Ovary (tissue), 10 donors: ENCODE data around the gene SRL. TPM values are rescaled to one million over a fixed set of nuclear protein-coding genes. Genes with fewer than 3 reads are reported as not detected.

ENCODE experiments used
- DNase-seq, 5 donors: peaks; one replicate each; pipeline ENCODE4 v3.0.0-alpha.2; 2019 to 2020
- H3K27ac ChIP-seq, 2 donors: fragments of 200-600 bp; one replicate each; pipeline versions ENCODE4 v1.5.1 to v1.8.0; 2019 to 2022
- H3K27me3 ChIP-seq: fragments of 200-600 bp; one replicate; pipeline ENCODE4 v1.8.0; 2022
- H3K36me3 ChIP-seq: fragments of 200-600 bp; sonication (generic); one replicate; pipeline ENCODE4 v1.5.1; 2019
- H3K4me1 ChIP-seq: one replicate; pipeline ENCODE4 v1.8.1; 2013; ENCODE audit warnings: mild to moderate bottlenecking, moderate library complexity; ENCODE audit not compliant: insufficient read depth
- H3K4me3 ChIP-seq: fragments of 200-600 bp; sonication (generic); one replicate; pipeline ENCODE4 v1.5.1; 2017
- H3K9me3 ChIP-seq, 2 donors: fragments of 200-600 bp in 1 of 2; sonication (generic) in 1 of 2; one replicate each; pipeline versions ENCODE4 v1.5.1 to v1.8.1; 2013 to 2019; ENCODE audit warnings: mild to moderate bottlenecking in 1 of 2, moderate library complexity in 1 of 2
- EP300 ChIP-seq: sonication (generic); formaldehyde crosslinking; IDR thresholded peaks from one replicate; pipeline ENCODE4 v1.6.1; 2017; ENCODE audit warnings: antibody characterized with exemption
- POLR2A ChIP-seq: fragments of 450-650 bp; IDR thresholded peaks from one replicate; pipeline ENCODE4 v1.6.1; 2017; ENCODE audit warnings: antibody characterized with exemption, mild to moderate bottlenecking, moderate library complexity
- WGBS, 3 donors: extraction: QIAGEN DNeasy Blood & Tissue Kit in 1 of 3; methylation state at CpG; one replicate each; pipeline versions ENCODE4 v1.1.5 to v1.1.7; 2013 to 2017; 5-methylcytosine and 5-hydroxymethylcytosine counted together
- intact Hi-C, 4 donors: fragments of 100-400 bp; cut with DNase I; formaldehyde crosslinking; loops; one replicate each; pipeline versions ENCODE4 v1.11.0 to v1.15.1; 2022 to 2023
- long read RNA-seq, 3 donors: library from polyadenylated mRNA in 2 of 3; unstranded in 2 of 3; transcript quantifications; one replicate each; pipeline ENCODE4 v2.0.0 and lab custom pipeline, GENCODE V29; 2021 to 2026
- polyA plus RNA-seq, 2 donors: library from polyadenylated mRNA; stranded (reverse); fragments of 200-250 nt in 1 of 2; fragments of 350-450 nt in 1 of 2; fragmentation: Illumina TruSeq in 1 of 2; extraction: RNeasy Lipid Tissue Mini Kit (QIAGEN cat#74804) in 1 of 2; gene quantifications; one replicate each; pipeline ENCODE4 v1.2.3, GENCODE V29; 2013 to 2014
- total RNA-seq, 7 donors: library from RNA; depleted of rRNA in 2 of 7; stranded (reverse); fragments of >200 nt in 2 of 7; fragmentation: NEBNext Ultra II Directional in 3 of 7; extraction: Animal tissue kit (Norgen Biotek cat#: 25700) in 3 of 7; gene quantifications; one replicate each; pipeline versions ENCODE4 v1.1.0 to v1.2.4, GENCODE V29; 2016 to 2023
- TF ChIP-seq, protein P1 (sequence below), 3 donors: fragments of 450-650 bp in 2 of 3; fragments of 200-600 bp in 1 of 3; IDR thresholded peaks; one replicate each; pipeline versions ENCODE4 v1.5.1 to v1.8.0; 2016 to 2022; ENCODE audit warnings: antibody characterized with exemption in 3 of 3, mild to moderate bottlenecking in 1 of 3
- donor health status: DM: no; HTN: no; CAD: no; lungs with moderate emphysema.
- donor health status: DM: no; HTN: no; CAD: no.
- donor health status: Bipolar disorder and iron deficiency.
- donor health status: DM: yes; HTN: yes; CAD: no.
- donor health status: DM: no; HTN: no; CAD: no.
- donor health status: DM: yes; HTN: yes; CAD: no.

Gene SRL
- total RNA-seq = 1 to 10 TPM in 3 of 7 donors, under 1 TPM in 4; under 0.01 to 2.1 (median 0.78) TPM
- polyA plus RNA-seq = 1 to 10 TPM; 1.1 to 7.5 TPM
- long read RNA-seq, donor 1 = 0 reads
- long read RNA-seq, donor 2 = 0 reads
- long read RNA-seq, donor 3, full-length matches to known transcripts = 2 of 2 reads
- long read RNA-seq, donor 3, partial matches to known transcripts = 0 of 2 reads
- long read RNA-seq, donor 3, other reads (novel, unspliced or antisense) = 0 of 2 reads

DNA sequence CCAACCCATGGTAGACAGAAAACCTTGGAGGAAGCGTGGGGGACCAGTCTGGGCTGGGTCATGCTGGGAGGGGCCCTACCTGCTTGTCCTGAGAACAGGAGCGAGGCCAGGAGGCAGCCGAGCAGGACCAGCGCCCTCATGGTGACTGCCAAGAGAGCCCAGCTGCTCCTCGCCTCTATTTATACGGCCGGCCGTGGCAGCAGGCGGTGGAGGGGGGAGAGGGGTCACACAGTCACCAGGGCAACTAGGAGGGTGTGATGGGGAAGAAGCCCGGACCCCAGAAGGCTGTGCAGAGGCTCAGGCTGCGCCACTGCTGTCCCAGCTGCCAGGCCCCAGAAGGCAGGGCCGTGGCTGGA, at the start of gene SRL:
TSS of gene SRL (minus strand) at position 153 of the 356 bp plus-strand sequence. CDS start at position 140, 13 bp downstream.
- Histone ChIP-seq H3K9me3 (no peaks in the 10 kb centered on the region), H3K4me3 (no peak within 1 kb of the TSS), H3K27ac (no peak within 1 kb of the TSS), H3K4me1 (no peaks in the 10 kb centered on the region), H3K27me3 (no peaks in the 10 kb centered on the region), H3K36me3 (no peaks in the 10 kb centered on the region)
- TF ChIP-seq POLR2A (no peak), EP300 (no peak)
- TF ChIP-seq, protein P1, sequence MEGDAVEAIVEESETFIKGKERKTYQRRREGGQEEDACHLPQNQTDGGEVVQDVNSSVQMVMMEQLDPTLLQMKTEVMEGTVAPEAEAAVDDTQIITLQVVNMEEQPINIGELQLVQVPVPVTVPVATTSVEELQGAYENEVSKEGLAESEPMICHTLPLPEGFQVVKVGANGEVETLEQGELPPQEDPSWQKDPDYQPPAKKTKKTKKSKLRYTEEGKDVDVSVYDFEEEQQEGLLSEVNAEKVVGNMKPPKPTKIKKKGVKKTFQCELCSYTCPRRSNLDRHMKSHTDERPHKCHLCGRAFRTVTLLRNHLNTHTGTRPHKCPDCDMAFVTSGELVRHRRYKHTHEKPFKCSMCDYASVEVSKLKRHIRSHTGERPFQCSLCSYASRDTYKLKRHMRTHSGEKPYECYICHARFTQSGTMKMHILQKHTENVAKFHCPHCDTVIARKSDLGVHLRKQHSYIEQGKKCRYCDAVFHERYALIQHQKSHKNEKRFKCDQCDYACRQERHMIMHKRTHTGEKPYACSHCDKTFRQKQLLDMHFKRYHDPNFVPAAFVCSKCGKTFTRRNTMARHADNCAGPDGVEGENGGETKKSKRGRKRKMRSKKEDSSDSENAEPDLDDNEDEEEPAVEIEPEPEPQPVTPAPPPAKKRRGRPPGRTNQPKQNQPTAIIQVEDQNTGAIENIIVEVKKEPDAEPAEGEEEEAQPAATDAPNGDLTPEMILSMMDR (IDR thresholded peaks at IDR 0.05) = no peak
- intact Hi-C loops = loop anchor here in 1 of 4 donors (10.0 kb wide), 1 partner anchor 47 kb away; no protein-coding TSS in a partner anchor
- no peak for DNase-seq
- WGBS, 3 donors = 73 to 86% (median 79%) methylated on average over 12 of the region's 12 CpGs

DNA sequence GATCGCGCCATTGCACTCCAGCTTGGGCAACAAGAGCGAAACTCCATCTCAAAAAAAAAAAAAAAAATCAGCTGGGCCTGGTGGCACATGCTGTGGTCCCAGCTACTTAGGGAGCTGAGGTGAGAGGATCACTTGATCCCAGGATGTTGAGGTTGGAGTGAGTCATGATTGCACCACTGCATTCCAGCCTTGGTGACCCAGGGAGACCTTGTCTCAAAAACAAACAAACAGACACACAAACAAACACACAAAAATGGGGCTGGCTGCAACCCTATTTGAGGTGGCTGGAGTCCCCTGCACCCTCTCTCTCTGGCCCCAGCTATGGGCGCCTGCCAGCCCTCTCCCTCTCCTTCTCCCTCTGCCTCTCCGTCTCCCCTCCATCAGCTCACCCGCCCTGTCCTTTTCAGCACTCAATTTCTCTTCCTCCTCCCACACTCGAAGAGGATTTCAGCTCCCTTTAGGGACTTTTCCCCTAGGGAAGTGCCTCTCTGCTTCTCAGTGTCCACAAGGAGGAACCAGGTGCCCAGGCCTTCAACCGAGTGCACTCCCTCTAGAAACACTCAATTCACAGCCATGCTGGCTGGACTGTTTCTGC, 48.5 kb upstream of the SRL start:
- Histone ChIP-seq H3K4me1 (peaks cover 16% of the 10 kb centered on the region), H3K9me3 (no peaks in the 10 kb centered on the region), H3K27ac (no peak overlapping the region), H3K4me3 (no peak overlapping the region), H3K27me3 (no peaks in the 10 kb centered on the region), H3K36me3 (no peaks in the 10 kb centered on the region)
- TF ChIP-seq POLR2A = no peak
- TF ChIP-seq, protein P1 (IDR thresholded peaks at IDR 0.05) = no peak
- TF ChIP-seq EP300 = no peak
- WGBS, 3 donors = 82 to 86% (median 84%) methylated on average over 8 of the region's 8 CpGs
- DNase-seq = no peak
- intact Hi-C loops = loop anchor here in 1 of 4 donors (5.0 kb wide), 1 partner anchor 37 kb away; no protein-coding TSS in a partner anchor

DNA sequence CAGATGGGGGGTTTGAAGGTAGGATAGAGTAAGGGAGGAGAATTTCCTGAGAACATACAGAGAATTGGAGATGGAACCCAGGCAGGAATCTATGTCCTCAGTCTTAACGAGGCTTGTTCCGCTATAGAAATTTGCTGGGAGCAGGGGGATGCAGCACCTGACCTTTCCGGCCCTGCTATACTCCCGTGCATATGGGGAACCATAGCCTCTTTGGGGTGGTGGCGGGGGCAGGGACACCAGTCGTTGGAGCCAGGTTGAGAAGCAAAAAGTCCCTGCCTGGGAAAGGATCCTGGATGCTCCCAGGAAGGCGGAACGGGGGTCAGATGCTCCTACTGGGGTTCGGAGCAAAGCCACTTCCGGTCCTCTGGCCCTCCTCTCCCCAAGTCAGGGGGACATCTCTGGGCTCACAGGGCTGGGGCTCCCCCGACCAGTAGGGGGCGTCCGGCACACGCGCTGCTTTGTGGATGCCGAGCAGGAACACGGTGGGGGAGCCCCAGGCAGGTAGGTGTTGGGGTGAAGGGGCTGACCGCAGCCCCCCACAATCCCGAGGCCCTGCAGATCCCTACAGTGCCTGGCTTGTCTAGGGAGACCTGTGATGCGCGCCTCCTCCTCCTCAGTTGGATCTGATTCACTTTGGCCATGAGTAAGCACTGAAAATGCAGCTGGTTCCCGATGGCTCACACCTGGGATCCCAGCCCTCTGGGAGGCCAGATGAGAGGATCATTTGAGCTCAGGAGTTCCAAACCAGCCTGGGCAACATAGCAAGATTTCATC, 46.5 kb upstream of the SRL start:
- peak; percentile 72 to 86 (median 82) for DNase-seq
- Histone ChIP-seq H3K27me3 (no peaks in the 10 kb centered on the region), H3K9me3 (no peaks in the 10 kb centered on the region), H3K4me3 (peak overlapping the region; percentile 12), H3K36me3 (no peaks in the 10 kb centered on the region), H3K27ac (no peak overlapping the region), H3K4me1 (peaks cover 7% of the 10 kb centered on the region)
- 8 to 12% (median 8%) methylated on average over 22 of the region's 22 CpGs for WGBS, 3 donors
- TF ChIP-seq, protein P1 (IDR thresholded peaks at IDR 0.05) = peak; percentile 80 to 96 (median 92)
- no peak for TF ChIP-seq POLR2A
- intact Hi-C loops = loop anchor here in 3 of 4 donors (2.0 to 5.0 kb wide), 4 partner anchors 38 to 114 kb away; no protein-coding TSS in a partner anchor

DNA sequence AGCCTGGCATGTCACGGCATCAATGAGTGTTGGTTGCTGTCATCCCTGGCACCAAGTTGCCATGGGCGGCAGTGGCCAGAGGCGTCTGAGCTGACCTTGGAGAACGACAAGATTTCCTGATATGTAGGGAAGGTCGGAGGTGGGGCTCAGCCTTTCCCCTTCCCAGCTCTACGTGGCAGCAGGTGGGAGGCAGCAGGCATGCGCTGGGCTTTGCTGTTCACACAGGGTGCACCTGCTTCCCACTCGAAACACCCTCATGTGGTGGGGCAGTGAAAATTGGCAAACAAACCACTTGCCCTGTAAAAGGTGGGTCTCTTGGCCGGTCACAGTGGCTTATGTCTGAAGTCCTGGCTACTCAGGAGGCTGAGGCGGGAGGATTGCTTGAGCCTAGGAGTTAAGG, 43.3 kb upstream of the SRL start:
- intact Hi-C loops = loop anchor here in 1 of 4 donors (5.0 kb wide), 1 partner anchor 117 kb away; no protein-coding TSS in a partner anchor
- Histone ChIP-seq H3K4me3 (no peak overlapping the region), H3K27ac (no peak overlapping the region), H3K9me3 (no peaks in the 10 kb centered on the region), H3K27me3 (no peaks in the 10 kb centered on the region), H3K36me3 (no peaks in the 10 kb centered on the region), H3K4me1 (peaks cover 3% of the 10 kb centered on the region)
- TF ChIP-seq EP300 (no peak), POLR2A (no peak)
- TF ChIP-seq, protein P1 (IDR thresholded peaks at IDR 0.05) = no peak
- no peak for DNase-seq
- 58 to 72% (median 62%) methylated on average over 9 to 10 of the region's 10 CpGs for WGBS, 3 donors
